HepG2 (cell line): Measurements from ENCODE around the gene NYNRIN. TPM values are rescaled to one million over a fixed set of nuclear protein-coding genes. Genes with fewer than 3 reads are reported as not detected.

ENCODE experiments used
- MTF2 ChIP-seq: sonication (generic); formaldehyde crosslinking; IDR thresholded peaks from 2 replicates; pipeline ENCODE4 v1.5.0; 2020; ENCODE audit warnings: missing genetic modification reagents, borderline replicate concordance
- MYC ChIP-seq: sonication (generic); formaldehyde crosslinking; IDR thresholded peaks from 2 replicates; pipeline ENCODE4 v1.9.0; 2021; ENCODE audit warnings: missing genetic modification reagents, borderline replicate concordance
- NFE2L2 ChIP-seq: fragments of 150-350 bp; IDR thresholded peaks from 2 replicates; pipeline ENCODE4 v1.6.1; 2014; ENCODE audit warnings: low read length
- RERE ChIP-seq: IDR thresholded peaks from 2 replicates; pipeline ENCODE4 v1.6.1; 2016; ENCODE audit warnings: low read depth, missing genetic modification reagents, missing compliant biosample characterization
- ZFP82 ChIP-seq: sonication (generic); formaldehyde crosslinking; IDR thresholded peaks from 2 replicates; pipeline ENCODE4 v1.5.1; 2020; ENCODE audit warnings: mild to moderate bottlenecking, missing genetic modification reagents, borderline replicate concordance
- ZFYVE20 ChIP-seq: sonication (generic); formaldehyde crosslinking; IDR thresholded peaks from 2 replicates; pipeline ENCODE4 v1.8.0; 2023; ENCODE audit warnings: low read depth, mild to moderate bottlenecking, moderate library complexity, missing genetic modification reagents, borderline replicate concordance
- ZNF296 ChIP-seq: sonication (generic); formaldehyde crosslinking; conservative IDR thresholded peaks from 2 replicates; pipeline ENCODE4 v1.5.0; 2020; ENCODE audit warnings: mild to moderate bottlenecking, missing genetic modification reagents
- ZNF503 ChIP-seq: sonication (generic); formaldehyde crosslinking; IDR thresholded peaks from 2 replicates; pipeline ENCODE4 v1.4.0; 2020; ENCODE audit warnings: missing genetic modification reagents
- polyA plus RNA-seq, 8 experiments: library from polyadenylated mRNA; depleted of rRNA in 3 of 8; stranded (reverse) in 7 of 8; unstranded in 1 of 8; fragments of >200 nt; fragmentation: Illumina TruSeq in 4 of 8; extraction: Trizol in 4 of 8; gene quantifications; 2 replicates each; pipeline versions ENCODE4 v1.2.1 to v1.2.3, GENCODE V29; 2011 to 2016; ENCODE audit warnings: low read depth in 4 of 8, missing spikeins in 1 of 8, mixed read lengths in 1 of 8; ENCODE audit not compliant: insufficient read depth in 1 of 8
- total RNA-seq, 5 experiments: library from RNA; depleted of rRNA; stranded (reverse); fragments of >200 nt; fragmentation: Illumina TruSeq; extraction: Trizol; gene quantifications; 2 replicates each; pipeline ENCODE4 v1.2.3, GENCODE V29; 2016; ENCODE audit warnings: low read depth in 1 of 5
- TF ChIP-seq, protein P1 (sequence below), 2 experiments: sonication (generic) in 1 of 2; formaldehyde crosslinking in 1 of 2; IDR thresholded peaks; 2 replicates each; pipeline versions ENCODE4 v1.4.0 to v1.6.1; 2018 to 2020; ENCODE audit warnings: missing genetic modification reagents in 2 of 2, borderline replicate concordance in 1 of 2, low read depth in 1 of 2, mild to moderate bottlenecking in 1 of 2, missing biosample characterization in 1 of 2
- TF ChIP-seq, protein P2 (sequence below): sonication (generic); formaldehyde crosslinking; IDR thresholded peaks from 2 replicates; pipeline ENCODE4 v1.4.0; 2020; ENCODE audit warnings: low read depth, missing genetic modification reagents

NYNRIN gene
- total and polyA plus RNA-seq, 2 of the 13 experiments (the other 11 are each of a cell fraction or from before 2014, with no cell fraction given) = 0.63 to 1.1 TPM

GRCh38 chr14:24429395-24430142, 30.8 kb downstream of the NYNRIN start, which contains the start of the genes CBLN3 and KHNYN (continued):
- peak; percentile 55; the same call in 1 of the 2 replicates for TF ChIP-seq RERE (CRISPR knock-in tag)
- TF ChIP-seq NFE2L2 = no peak
- TF ChIP-seq, protein P1, sequence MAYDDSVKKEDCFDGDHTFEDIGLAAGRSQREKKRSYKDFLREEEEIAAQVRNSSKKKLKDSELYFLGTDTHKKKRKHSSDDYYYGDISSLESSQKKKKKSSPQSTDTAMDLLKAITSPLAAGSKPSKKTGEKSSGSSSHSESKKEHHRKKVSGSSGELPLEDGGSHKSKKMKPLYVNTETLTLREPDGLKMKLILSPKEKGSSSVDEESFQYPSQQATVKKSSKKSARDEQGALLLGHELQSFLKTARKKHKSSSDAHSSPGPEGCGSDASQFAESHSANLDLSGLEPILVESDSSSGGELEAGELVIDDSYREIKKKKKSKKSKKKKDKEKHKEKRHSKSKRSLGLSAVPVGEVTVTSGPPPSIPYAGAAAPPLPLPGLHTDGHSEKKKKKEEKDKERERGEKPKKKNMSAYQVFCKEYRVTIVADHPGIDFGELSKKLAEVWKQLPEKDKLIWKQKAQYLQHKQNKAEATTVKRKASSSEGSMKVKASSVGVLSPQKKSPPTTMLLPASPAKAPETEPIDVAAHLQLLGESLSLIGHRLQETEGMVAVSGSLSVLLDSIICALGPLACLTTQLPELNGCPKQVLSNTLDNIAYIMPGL (CRISPR knock-in tag; IDR thresholded peaks at IDR 0.05; ENCODE audit: borderline replicate concordance in 1 of 2, low read depth in 1 of 2) = peak; percentile 48 to 60; a peak in 1 of 4 replicates
- peak; percentile 8; the same call in 1 of the 2 replicates for TF ChIP-seq MTF2 (CRISPR knock-in tag)
- no peak for TF ChIP-seq ZNF296 (CRISPR knock-in tag)
- peak; percentile 86 for TF ChIP-seq MYC
- TF ChIP-seq ZNF503 (CRISPR knock-in tag) = 0 out of 2 replicates have a peak, but pooled peaks have one; percentile 29
- TF ChIP-seq ZFYVE20 (CRISPR knock-in tag) = peak; percentile 87
- TF ChIP-seq, protein P2, sequence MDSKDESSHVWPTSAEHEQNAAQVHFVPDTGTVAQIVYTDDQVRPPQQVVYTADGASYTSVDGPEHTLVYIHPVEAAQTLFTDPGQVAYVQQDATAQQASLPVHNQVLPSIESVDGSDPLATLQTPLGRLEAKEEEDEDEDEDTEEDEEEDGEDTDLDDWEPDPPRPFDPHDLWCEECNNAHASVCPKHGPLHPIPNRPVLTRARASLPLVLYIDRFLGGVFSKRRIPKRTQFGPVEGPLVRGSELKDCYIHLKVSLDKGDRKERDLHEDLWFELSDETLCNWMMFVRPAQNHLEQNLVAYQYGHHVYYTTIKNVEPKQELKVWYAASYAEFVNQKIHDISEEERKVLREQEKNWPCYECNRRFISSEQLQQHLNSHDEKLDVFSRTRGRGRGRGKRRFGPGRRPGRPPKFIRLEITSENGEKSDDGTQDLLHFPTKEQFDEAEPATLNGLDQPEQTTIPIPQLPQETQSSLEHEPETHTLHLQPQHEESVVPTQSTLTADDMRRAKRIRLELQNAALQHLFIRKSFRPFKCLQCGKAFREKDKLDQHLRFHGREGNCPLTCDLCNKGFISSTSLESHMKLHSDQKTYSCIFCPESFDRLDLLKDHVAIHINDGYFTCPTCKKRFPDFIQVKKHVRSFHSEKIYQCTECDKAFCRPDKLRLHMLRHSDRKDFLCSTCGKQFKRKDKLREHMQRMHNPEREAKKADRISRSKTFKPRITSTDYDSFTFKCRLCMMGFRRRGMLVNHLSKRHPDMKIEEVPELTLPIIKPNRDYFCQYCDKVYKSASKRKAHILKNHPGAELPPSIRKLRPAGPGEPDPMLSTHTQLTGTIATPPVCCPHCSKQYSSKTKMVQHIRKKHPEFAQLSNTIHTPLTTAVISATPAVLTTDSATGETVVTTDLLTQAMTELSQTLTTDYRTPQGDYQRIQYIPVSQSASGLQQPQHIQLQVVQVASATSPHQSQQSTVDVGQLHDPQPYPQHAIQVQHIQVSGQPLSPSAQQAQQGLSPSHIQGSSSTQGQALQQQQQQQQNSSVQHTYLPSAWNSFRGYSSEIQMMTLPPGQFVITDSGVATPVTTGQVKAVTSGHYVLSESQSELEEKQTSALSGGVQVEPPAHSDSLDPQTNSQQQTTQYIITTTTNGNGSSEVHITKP (CRISPR knock-in tag) = peak; percentile 18; the same call in 1 of the 2 replicates
- TF ChIP-seq ZFP82 (CRISPR knock-in tag) = no peak
